Dermis microvascular lymphatic vessel endothelial cell (primary cell): ENCODE results near the gene PGLYRP3. TPM values are rescaled to one million over a fixed set of nuclear protein-coding genes. Genes with fewer than 3 reads are reported as not detected.
A peak's percentile ranks its signal among the peaks of the same experiment; 100 is the strongest.

Experiments
- DNase-seq, 2 donors: peaks; one replicate each; pipeline versions ENCODE4 v3.0.0 to v3.0.0-alpha.2; 2010; ENCODE audit warnings: low read depth in 2 of 2
- total RNA-seq: library from RNA; depleted of rRNA; stranded (reverse); fragments of >200 nt; gene quantifications from 2 replicates; pipeline ENCODE4 v1.2.1, GENCODE V29; 2014

PGLYRP3 gene
- total RNA-seq, 1 donor from 2014 or later: not detected

GRCh38 chr1:153261281-153262069, 51.3 kb downstream of the PGLYRP3 start:
- peak in 1 of 2 donors; percentile 7 for DNase-seq

GRCh38 chr1:153260585-153261280, 52.0 kb downstream of the PGLYRP3 start:
- no peak for DNase-seq

GRCh38 chr1:153259387-153259786, 53.4 kb downstream of the PGLYRP3 start, which contains the start of gene LORICRIN:
TSS of gene LORICRIN (plus strand) at chr1:153259687. CDS start at chr1:153260950, 1,263 bp downstream.
- DNase-seq: no peak

- no peak for DNase-seq
These were observed 59.1 kb downstream of the PGLYRP3 start for GRCh38 chr1:153253693-153254092.

- DNase-seq: no peak
These were observed 59.7 kb downstream of the PGLYRP3 start for GRCh38 chr1:153253076-153253475.

- DNase-seq: no peak
These were observed 60.8 kb downstream of the PGLYRP3 start for GRCh38 chr1:153251988-153252387.

- no peak for DNase-seq
These were observed 61.2 kb downstream of the PGLYRP3 start for GRCh38 chr1:153251562-153251961.

GRCh38 chr1:153251087-153251486, 61.7 kb downstream of the PGLYRP3 start:
- DNase-seq: no peak

- DNase-seq: no peak
These were observed 62.6 kb downstream of the PGLYRP3 start for GRCh38 chr1:153250166-153250565.

GRCh38 chr1:153248176-153248879, 64.4 kb downstream of the PGLYRP3 start:
- no peak for DNase-seq

Other genes starting within 250 kb of the PGLYRP3 start
- not detected in 2 replicates for gene SPRR2B, start 241.3 kb downstream of the PGLYRP3 start, total RNA-seq
- gene SPRR2E, start 218.4 kb downstream of the PGLYRP3 start, total RNA-seq: not detected in 2 replicates
- gene SPRR2F, start 199.4 kb downstream of the PGLYRP3 start, total RNA-seq: not detected in 2 replicates
- not detected in 2 replicates for gene SPRR2G, start 162.1 kb downstream of the PGLYRP3 start, total RNA-seq
- not detected in 2 replicates for gene LELP1, start 109.5 kb downstream of the PGLYRP3 start, total RNA-seq
- under 0.01 TPM in 1 of 2 replicates, not detected in the other for gene PRR9, start 95.4 kb downstream of the PGLYRP3 start, total RNA-seq
- gene LORICRIN, start 53.3 kb downstream of the PGLYRP3 start, total RNA-seq: not detected in 2 replicates
- gene PGLYRP4, start 35.9 kb upstream of the PGLYRP3 start, total RNA-seq: not detected in 2 replicates
- gene S100A9, start 44.9 kb upstream of the PGLYRP3 start, total RNA-seq: 0.25 and 0.90 TPM in 2 replicates
- not detected in 2 replicates for gene S100A12, start 62.7 kb upstream of the PGLYRP3 start, total RNA-seq
- not detected in 2 replicates for gene S100A8, start 78.1 kb upstream of the PGLYRP3 start, total RNA-seq
- gene S100A7A, start 103.6 kb upstream of the PGLYRP3 start, total RNA-seq: not detected in 2 replicates
- not detected in 2 replicates for gene S100A7, start 147.7 kb upstream of the PGLYRP3 start, total RNA-seq
- 377 and 1,309 TPM in 2 replicates for gene S100A6, start 223.0 kb upstream of the PGLYRP3 start, total RNA-seq
- gene S100A5, start 228.0 kb upstream of the PGLYRP3 start, total RNA-seq: not detected in 2 replicates
- 2.0 and 35.9 TPM in 2 replicates for gene S100A4, start 232.9 kb upstream of the PGLYRP3 start, total RNA-seq
- 0.38 and 2.3 TPM in 2 replicates for gene S100A3, start 236.3 kb upstream of the PGLYRP3 start, total RNA-seq